PC-3 (cell line): Measurements from ENCODE around the gene LRRC70. TPM values are rescaled to one million over a fixed set of nuclear protein-coding genes. Genes with fewer than 3 reads are reported as not detected.

Source experiments
- ATAC-seq: fragments of 200-7000 bp; cut with Tn5 transposase; 2 replicates; pipeline ENCODE4 v1.9.1; 2020; ENCODE audit warnings: mild to moderate bottlenecking, moderate library complexity
- BruUV-seq: library from RNA; stranded (reverse); fragments of 400-500 nt; replicated peaks from 2 replicates; lab custom pipeline; 2021; lab: Mats Ljungman, UMichigan
- CTCF ChIA-PET: fragments of 300-600 bp; sonication (Branson Sonifier 250); formaldehyde crosslinking; loops from one replicate; lab custom pipeline; 2022; ENCODE audit warnings: antibody characterized with exemption; lab: Charles Lee
- POLR2A ChIA-PET: fragments of 300-600 bp; sonication (Branson Sonifier 250); formaldehyde crosslinking; loops from one replicate; lab custom pipeline; 2022; ENCODE audit warnings: antibody characterized with exemption; ENCODE audit not compliant: unreplicated experiment; lab: Charles Lee
- DNase-seq: peaks from one replicate; pipeline ENCODE4 v3.0.0-alpha.2; 2015
- H2AFZ ChIP-seq: fragments of 300-600 bp; sonication (generic); 2 replicates; pipeline ENCODE4 v1.6.0; 2016; ENCODE audit warnings: antibody characterized with exemption, low read length
- H3F3A ChIP-seq: fragments of 300-600 bp; sonication (generic); one replicate; pipeline ENCODE4 v1.6.0; 2017; ENCODE audit warnings: antibody characterized with exemption, low read length, control low read depth, mild to moderate bottlenecking; ENCODE audit not compliant: unreplicated experiment
- H3K27ac ChIP-seq: fragments of 300-600 bp; sonication (generic); 2 replicates; pipeline ENCODE4 v1.5.1; 2016; ENCODE audit warnings: mild to moderate bottlenecking, low read length
- H3K27me3 ChIP-seq: fragments of 300-600 bp; sonication (generic); 2 replicates; pipeline ENCODE4 v1.6.1; 2016; ENCODE audit warnings: low read length, mixed read lengths
- H3K36me3 ChIP-seq: fragments of 300-600 bp; sonication (generic); 2 replicates; pipeline ENCODE4 v1.6.1; 2016; ENCODE audit warnings: low read depth, mixed run types, low read length, mixed read lengths
- H3K4me1 ChIP-seq: fragments of 300-600 bp; sonication (generic); 2 replicates; pipeline ENCODE4 v1.5.1; 2016; ENCODE audit warnings: low read length; ENCODE audit not compliant: insufficient read depth
- H3K4me2 ChIP-seq: fragments of 300-600 bp; sonication (generic); 2 replicates; pipeline ENCODE4 v1.6.0; 2016; ENCODE audit warnings: low read length
- H3K4me3 ChIP-seq: fragments of 300-600 bp; sonication (generic); 2 replicates; pipeline ENCODE4 v1.5.1; 2016; ENCODE audit warnings: mild to moderate bottlenecking, low read length, mixed read lengths
- H3K79me2 ChIP-seq: fragments of 300-600 bp; sonication (generic); 2 replicates; pipeline ENCODE4 v1.6.1; 2017; ENCODE audit warnings: low read length, mixed read lengths
- H3K9ac ChIP-seq: fragments of 300-600 bp; sonication (generic); 2 replicates; pipeline ENCODE4 v1.6.0; 2016; ENCODE audit warnings: mild to moderate bottlenecking, low read length
- H3K9me2 ChIP-seq: fragments of 300-600 bp; sonication (generic); replicated peaks from 2 replicates; pipeline ENCODE4 v1.6.1; 2016; ENCODE audit warnings: mixed run types, low read length, mixed read lengths
- H3K9me3 ChIP-seq: fragments of 300-600 bp; sonication (generic); 2 replicates; pipeline ENCODE4 v1.6.1; 2016; ENCODE audit warnings: low read length, mixed read lengths
- H4K20me1 ChIP-seq: fragments of 300-600 bp; sonication (generic); 2 replicates; pipeline ENCODE4 v1.6.1; 2016; ENCODE audit warnings: low read length, mixed read lengths
- CTCF ChIP-seq: fragments of 300-600 bp; sonication (generic); conservative IDR thresholded peaks from 2 replicates; pipeline ENCODE4 v1.5.1; 2017; ENCODE audit warnings: antibody characterized with exemption, low read depth, mild to moderate bottlenecking, low read length
- EZH2 ChIP-seq: fragments of 300-600 bp; sonication (generic); IDR thresholded peaks from one replicate; pipeline ENCODE4 v1.6.1; 2017; ENCODE audit warnings: antibody characterized with exemption, mild to moderate bottlenecking, low read length; ENCODE audit not compliant: unreplicated experiment
- EZH2phosphoT487 ChIP-seq: fragments of 300-600 bp; sonication (generic); IDR thresholded peaks from 2 replicates; pipeline ENCODE4 v1.6.1; 2018; ENCODE audit warnings: mild to moderate bottlenecking, antibody characterized with exemption, low read length, borderline replicate concordance
- intact Hi-C: fragments of 100-400 bp; cut with micrococcal nuclease; formaldehyde crosslinking; loops from 2 replicates; pipeline ENCODE4 v1.9.0; 2023
- total RNA-seq: library from RNA; depleted of rRNA; stranded (reverse); fragments of >200 nt; gene quantifications from 2 replicates; pipeline ENCODE4 v1.2.3, GENCODE V29; 2014

LRRC70 gene
- total RNA-seq, 1 experiment from 2014 or later, result 1.5 TPM

GRCh38 chr5:62534461-62535236 lies 44.0 kb upstream of the LRRC70 start:
- POLR2A ChIA-PET, result no interaction called here
- H3K79me2 ChIP-seq, result no peaks in the 10 kb centered on the region
- CTCF ChIA-PET, result no interaction called here

GRCh38 chr5:62536232-62536631 lies 42.4 kb upstream of the LRRC70 start:
- TF ChIP-seq EZH2, result no peak
- TF ChIP-seq CTCF, result no peak
- TF ChIP-seq EZH2phosphoT487, result no peak
- BruUV-seq, result no TSS peak
- ChIA-PET POLR2A (no interaction called here), CTCF (no interaction called here)
- Histone ChIP-seq H3K9me3 (no peaks in the 10 kb centered on the region), H3K9ac (no peak overlapping the region), H3K79me2 (no peaks in the 10 kb centered on the region), H3K9me2 (no peaks in the 10 kb centered on the region), H3K4me3 (no peak overlapping the region), H2AFZ (no peak overlapping the region), H3K27me3 (no peaks in the 10 kb centered on the region), H3K4me2 (no peak overlapping the region), H3K27ac (no peak overlapping the region), H4K20me1 (no peaks in the 10 kb centered on the region), H3K4me1 (peaks cover 5% of the 10 kb centered on the region; the same call in 1 of the 2 replicates), H3K36me3 (peaks cover 7% of the 10 kb centered on the region; the same call in 1 of the 2 replicates), H3F3A (no peaks in the 10 kb centered on the region)
- no peak for ATAC-seq
- intact Hi-C loops, result no loop called here
- DNase-seq, result no peak

More at GRCh38 chr5:62534461-62535236, 44.0 kb upstream of the LRRC70 start:
- no peaks in the 10 kb centered on the region for H3K9me3 ChIP-seq
- no peaks in the 10 kb centered on the region for H4K20me1 ChIP-seq
- intact Hi-C loops, result no loop called here
- TF ChIP-seq EZH2 (no peak), EZH2phosphoT487 (no peak), CTCF (no peak)
- no peaks in the 10 kb centered on the region for H3F3A ChIP-seq
- H3K36me3 ChIP-seq, result peaks cover 7% of the 10 kb centered on the region; the same call in 1 of the 2 replicates
- H3K4me2 ChIP-seq, result no peak overlapping the region
- no peak overlapping the region for H3K9ac ChIP-seq
- ATAC-seq, result no peak
- no peak for DNase-seq
- no peak overlapping the region for H3K4me3 ChIP-seq
- no peak overlapping the region for H2AFZ ChIP-seq
- H3K4me1 ChIP-seq, result peaks cover 5% of the 10 kb centered on the region; the same call in 1 of the 2 replicates
- H3K27ac ChIP-seq, result no peak overlapping the region
- no TSS peak for BruUV-seq
- H3K27me3 ChIP-seq, result no peaks in the 10 kb centered on the region
- H3K9me2 ChIP-seq, result no peaks in the 10 kb centered on the region

DNA sequence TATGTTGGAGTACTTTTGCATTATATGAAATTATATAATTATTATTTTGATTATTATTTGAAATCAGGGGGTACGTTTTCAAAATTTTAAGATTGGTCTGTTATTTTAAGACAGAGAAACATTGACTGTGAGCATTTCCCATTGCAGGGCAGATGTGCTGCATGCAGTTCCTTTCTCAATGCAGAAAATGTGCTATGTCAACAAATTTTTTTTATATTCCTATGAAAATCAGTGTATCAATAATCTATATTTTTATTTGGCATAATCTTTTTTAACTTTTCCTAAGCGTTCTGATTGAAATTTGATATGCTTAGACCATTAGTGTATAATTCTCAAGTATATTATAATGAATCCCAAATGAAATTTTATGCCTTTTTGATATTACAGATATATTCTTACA lies 41.8 kb upstream of the LRRC70 start:
- Histone ChIP-seq H3F3A (no peaks in the 10 kb centered on the region), H3K4me1 (peaks cover 5% of the 10 kb centered on the region; the same call in 1 of the 2 replicates), H3K9ac (no peak overlapping the region), H2AFZ (no peak overlapping the region), H3K4me3 (no peak overlapping the region), H3K27me3 (no peaks in the 10 kb centered on the region), H3K27ac (no peak overlapping the region), H3K79me2 (no peaks in the 10 kb centered on the region), H3K4me2 (no peak overlapping the region), H4K20me1 (no peaks in the 10 kb centered on the region), H3K9me3 (no peaks in the 10 kb centered on the region), H3K36me3 (peaks cover 7% of the 10 kb centered on the region; the same call in 1 of the 2 replicates), H3K9me2 (no peaks in the 10 kb centered on the region)
- POLR2A ChIA-PET, result no interaction called here
- no peak for ATAC-seq
- CTCF ChIA-PET, result no interaction called here
- no peak for DNase-seq
- intact Hi-C loops, result no loop called here
- no peak for TF ChIP-seq CTCF
- TF ChIP-seq EZH2, result no peak
- TF ChIP-seq EZH2phosphoT487, result no peak
- BruUV-seq, result no TSS peak
